ENCODE data around the gene L3HYPDH.

Gene L3HYPDH

DNA sequence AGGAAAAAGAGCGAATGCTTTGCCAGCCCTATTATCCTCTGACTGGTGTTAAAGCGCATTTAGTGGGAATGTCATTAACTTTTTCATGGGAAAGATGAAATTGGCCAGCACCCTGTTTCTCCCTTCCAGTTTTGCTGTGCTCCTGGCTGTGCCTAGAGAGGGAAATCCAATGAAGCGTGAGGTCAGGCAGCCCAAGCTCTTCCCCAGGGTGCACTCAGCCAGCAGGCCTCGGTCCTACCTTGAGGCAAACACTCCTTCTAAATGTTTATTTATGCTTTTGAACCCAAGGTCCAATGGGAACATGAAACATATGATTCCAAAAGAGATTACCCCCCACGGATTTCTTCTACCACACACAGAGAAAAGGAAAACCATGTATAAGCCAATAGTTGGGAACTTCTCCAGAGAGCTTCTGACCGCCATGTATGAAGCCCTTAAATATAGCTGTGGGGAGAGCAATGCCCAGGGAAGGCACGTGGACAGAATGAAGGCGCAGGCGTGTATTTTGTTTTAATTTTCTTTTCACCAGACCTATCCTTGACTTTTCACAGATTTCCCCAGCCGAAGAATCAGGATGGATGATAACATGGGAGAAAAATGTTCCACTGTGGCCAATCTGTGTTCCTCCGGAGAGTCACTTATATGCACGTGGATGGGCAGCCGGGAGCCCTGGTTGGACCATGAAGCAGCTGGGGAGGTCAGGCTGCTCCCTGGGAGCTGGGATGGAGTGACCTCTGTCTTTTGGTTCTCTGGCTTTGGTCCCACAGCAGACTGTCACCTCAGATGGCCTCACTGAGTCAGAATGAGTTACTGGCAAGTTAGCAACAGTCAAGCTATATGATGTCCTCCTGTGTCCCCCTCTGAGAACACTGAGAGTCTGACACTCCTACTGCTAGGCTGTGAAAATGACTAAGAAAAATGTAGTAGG, 56.3 kb downstream of the L3HYPDH start:
- DNase-seq (ENCODE audit: low read depth in 2 of 2) = no peak

DNA sequence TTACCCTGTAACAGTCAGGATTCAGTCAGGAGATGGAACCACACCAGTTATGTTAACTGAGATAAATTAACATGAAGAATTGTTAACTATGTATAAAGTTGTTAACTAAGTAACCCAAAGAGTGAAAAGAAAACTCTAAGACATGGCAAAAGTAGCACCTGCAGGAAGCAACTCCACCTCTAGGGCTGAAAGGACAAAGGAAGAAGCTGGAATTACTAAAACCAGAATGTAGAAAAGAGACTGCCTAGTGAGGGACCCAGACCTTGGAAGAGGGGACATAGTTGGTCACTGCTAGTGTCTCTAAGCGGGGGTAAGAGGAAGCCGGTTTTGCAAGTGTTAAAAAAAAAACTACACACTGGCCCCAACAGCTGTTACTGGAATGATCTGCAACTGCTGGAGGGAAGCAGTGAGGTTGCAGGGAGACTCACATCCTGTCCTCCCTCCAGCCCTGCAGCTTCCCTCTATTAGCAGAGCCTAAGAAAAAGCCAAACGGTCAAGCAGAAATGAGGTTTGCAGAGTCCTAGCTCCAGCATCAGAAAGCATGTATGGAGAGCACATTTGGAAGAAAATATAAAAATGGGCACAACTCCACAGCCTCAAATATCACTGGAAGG, 58.8 kb downstream of the L3HYPDH start:
- DNase-seq (ENCODE audit: low read depth in 2 of 2) = no peak

DNA sequence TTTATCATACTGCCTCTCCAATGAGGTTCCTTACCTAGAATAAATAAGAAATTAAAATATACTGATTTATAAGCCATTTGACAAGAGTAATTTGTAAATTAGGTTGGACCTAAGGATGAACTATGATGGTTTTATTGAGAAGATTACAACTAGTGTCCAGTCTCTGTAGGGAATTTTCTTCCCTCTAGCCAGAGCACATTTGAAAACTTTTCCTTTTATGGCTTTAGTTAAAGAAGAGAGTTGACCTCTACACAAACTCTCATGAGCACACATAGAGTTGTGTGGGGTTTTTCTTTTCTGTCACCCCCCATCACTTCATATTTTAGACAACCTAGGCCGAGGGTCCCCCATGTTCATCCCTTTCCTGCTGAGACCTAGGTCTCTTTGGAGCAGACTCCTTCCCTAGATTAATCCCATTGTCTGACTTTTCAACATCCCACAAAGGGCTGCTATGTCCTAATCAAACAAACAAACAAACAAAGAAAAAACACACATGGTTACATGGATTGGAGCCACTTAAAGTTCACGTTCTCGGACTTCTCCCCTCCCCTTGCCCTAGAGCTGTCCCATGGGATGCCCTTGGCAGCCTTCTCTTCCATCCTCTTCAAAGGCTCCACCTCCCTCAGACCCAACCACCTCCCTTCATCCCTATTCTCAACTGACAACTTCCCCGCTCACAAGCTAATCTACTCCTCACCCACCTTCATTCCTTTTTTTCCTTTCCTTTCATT, 59.7 kb downstream of the L3HYPDH start:
- DNase-seq (ENCODE audit: low read depth in 2 of 2) = no peak

Data from fibroblast of skin of left biceps (primary cell).